HEK293 (cell line): ENCODE data around the gene FBXL13.

Experiments used
- CTCF ChIP-seq: fragments of 450-650 bp; formaldehyde crosslinking; IDR thresholded peaks from 2 replicates; pipeline ENCODE4 v1.5.1; 2016; ENCODE audit warnings: missing biosample characterization, missing genetic modification characterization
- WT1 ChIP-seq: fragments of 450-650 bp; formaldehyde crosslinking; IDR thresholded peaks from 2 replicates; pipeline ENCODE4 v1.5.1; 2016; ENCODE audit warnings: missing biosample characterization, missing genetic modification characterization
- ZBTB21 ChIP-seq: fragments of 450-650 bp; formaldehyde crosslinking; IDR thresholded peaks from 2 replicates; pipeline ENCODE4 v1.5.1; 2017; ENCODE audit warnings: missing biosample characterization, missing genetic modification characterization
- ZNF121 ChIP-seq: fragments of 450-650 bp; formaldehyde crosslinking; IDR thresholded peaks from 2 replicates; pipeline ENCODE4 v1.5.1; 2016; ENCODE audit warnings: missing biosample characterization, missing genetic modification characterization
- ZNF133 ChIP-seq: fragments of 450-650 bp; formaldehyde crosslinking; IDR thresholded peaks from 2 replicates; pipeline ENCODE4 v1.5.1; 2016; ENCODE audit warnings: missing biosample characterization, missing genetic modification characterization
- ZNF223 ChIP-seq: fragments of 450-650 bp; formaldehyde crosslinking; IDR thresholded peaks from 2 replicates; pipeline ENCODE4 v1.5.1; 2016; ENCODE audit warnings: missing biosample characterization, missing genetic modification characterization
- ZSCAN23 ChIP-seq: fragments of 450-650 bp; formaldehyde crosslinking; IDR thresholded peaks from 2 replicates; pipeline ENCODE4 v1.5.1; 2016; ENCODE audit warnings: missing biosample characterization, missing genetic modification characterization

DNA sequence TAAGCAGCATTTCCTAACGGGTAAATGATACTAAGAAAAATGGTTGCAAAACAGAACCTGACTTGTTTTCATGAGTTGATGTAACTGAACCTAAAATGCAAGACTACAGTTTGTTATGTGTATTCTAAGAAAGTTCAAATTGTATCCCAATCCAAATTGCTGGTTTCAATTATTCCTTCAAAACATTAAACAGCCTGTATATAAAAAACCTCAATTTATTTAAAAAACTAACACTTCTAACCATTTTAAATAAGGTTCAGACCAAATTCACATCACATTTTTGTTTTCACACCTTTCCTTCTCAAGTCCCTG lies 80.9 kb downstream of the FBXL13 start:
- no peak for TF ChIP-seq ZNF223
- TF ChIP-seq ZSCAN23 (tag by site-specific recombination), result no peak
- TF ChIP-seq WT1 (tag by site-specific recombination), result no peak
- no peak for TF ChIP-seq CTCF (tag by site-specific recombination)
- no peak for TF ChIP-seq ZBTB21 (tag by site-specific recombination)
- no peak for TF ChIP-seq ZNF121
- no peak for TF ChIP-seq ZNF133 (tag by site-specific recombination)
